Measurements from ENCODE around the gene SLC22A6. TPM values are rescaled to one million over a fixed set of nuclear protein-coding genes. Genes with fewer than 3 reads are reported as not detected.

SLC22A6 gene
- total RNA-seq, result not detected

- peaks cover 0 to 8% (median 0%) of the 10 kb centered on the region in 4 donors for H3K4me1 ChIP-seq
- no peaks in the 10 kb centered on the region for H3K36me3 ChIP-seq
- WGBS, 2 donors, result 57 to 67% methylated on average over 7 to 12 of the region's 14 CpGs
- no peak within 1 kb of the TSS for H3K4me3 ChIP-seq
- H3K27ac ChIP-seq, result no peak within 1 kb of the TSS
- H3K27me3 ChIP-seq, result no peaks in the 10 kb centered on the region
- TF ChIP-seq POLR2A (IDR thresholded peaks at IDR 0.05), result no peak
- TF ChIP-seq EP300 (IDR thresholded peaks at IDR 0.05), result no peak
- no peak for TF ChIP-seq CTCF (IDR thresholded peaks at IDR 0.05)
- no peak for DNase-seq (ENCODE audit: low spot score in 2 of 2)
- no peaks in the 10 kb centered on the region for H3K9me3 ChIP-seq
These were observed at the start of gene SLC22A6 for GRCh38 chr11:62984451-62984991. Gene SLC22A6, minus strand, starts transcription at chr11:62984967. Its CDS starts 277 bp downstream, at chr11:62984690.

- WGBS, 2 donors, result 97 to 98% methylated on average over 4 of the region's 4 CpGs
- TF ChIP-seq EP300 (IDR thresholded peaks at IDR 0.05) (no peak), POLR2A (IDR thresholded peaks at IDR 0.05) (no peak), CTCF (IDR thresholded peaks at IDR 0.05) (no peak)
These were observed 47.7 kb upstream of the SLC22A6 start for GRCh38 chr11:63032457-63032856.

GRCh38 chr11:63023841-63024648, 39.3 kb upstream of the SLC22A6 start:
- DNase-seq (ENCODE audit: low spot score in 2 of 2), result peak; percentile 92 to 99
- Histone ChIP-seq H3K36me3 (no peaks in the 10 kb centered on the region), H3K4me3 (no peak overlapping the region), H3K4me1 (peaks cover 0 to 10% (median 4%) of the 10 kb centered on the region in 4 donors), H3K9me3 (no peaks in the 10 kb centered on the region), H3K27me3 (no peaks in the 10 kb centered on the region), H3K27ac (no peak overlapping the region)
- whole genome bisulfite sequencing, 2 donors, result 9 to 10% methylated on average over 19 of the region's 19 CpGs
- TF ChIP-seq CTCF (IDR thresholded peaks at IDR 0.05) (peak; percentile 96 to 100 (median 99)), POLR2A (IDR thresholded peaks at IDR 0.05) (no peak), EP300 (IDR thresholded peaks at IDR 0.05) (no peak)

More at GRCh38 chr11:63032457-63032856, 47.7 kb upstream of the SLC22A6 start:
- Histone ChIP-seq H3K9me3 (peaks cover 0 to 6% (median 0%) of the 10 kb centered on the region in 4 donors), H3K36me3 (no peaks in the 10 kb centered on the region), H3K4me3 (no peak overlapping the region), H3K27me3 (no peaks in the 10 kb centered on the region), H3K27ac (no peak overlapping the region), H3K4me1 (no peaks in the 10 kb centered on the region)
- no peak for DNase-seq (ENCODE audit: low spot score in 2 of 2)

- 85 to 92% methylated on average over 11 of the region's 11 CpGs for WGBS, 2 donors
- H3K36me3 ChIP-seq, result no peaks in the 10 kb centered on the region
- no peaks in the 10 kb centered on the region for H3K27me3 ChIP-seq
- no peak for DNase-seq (ENCODE audit: low spot score in 2 of 2)
- H3K9me3 ChIP-seq, result no peaks in the 10 kb centered on the region
- TF ChIP-seq POLR2A (IDR thresholded peaks at IDR 0.05), result no peak
- TF ChIP-seq CTCF (IDR thresholded peaks at IDR 0.05), result no peak
- TF ChIP-seq EP300 (IDR thresholded peaks at IDR 0.05), result no peak
- no peak overlapping the region for H3K27ac ChIP-seq
- peaks cover 0 to 10% (median 4%) of the 10 kb centered on the region in 4 donors for H3K4me1 ChIP-seq
- H3K4me3 ChIP-seq, result no peak overlapping the region
These were observed 38.6 kb upstream of the SLC22A6 start for GRCh38 chr11:63023222-63023814.

- DNase-seq (ENCODE audit: low spot score in 2 of 2), result no peak
- WGBS, 2 donors, result 81 to 83% methylated on average over 6 of the region's 6 CpGs
- no peaks in the 10 kb centered on the region for H3K36me3 ChIP-seq
- H3K4me1 ChIP-seq, result peaks cover 0 to 10% (median 4%) of the 10 kb centered on the region in 4 donors
- H3K9me3 ChIP-seq, result no peaks in the 10 kb centered on the region
- no peak overlapping the region for H3K4me3 ChIP-seq
- TF ChIP-seq CTCF (IDR thresholded peaks at IDR 0.05), result no peak
- no peak for TF ChIP-seq POLR2A (IDR thresholded peaks at IDR 0.05)
- TF ChIP-seq EP300 (IDR thresholded peaks at IDR 0.05), result no peak
- H3K27ac ChIP-seq, result no peak overlapping the region
- H3K27me3 ChIP-seq, result no peaks in the 10 kb centered on the region
These were observed 37.7 kb upstream of the SLC22A6 start for GRCh38 chr11:63022441-63022840.

Data from tibial nerve (tissue), 4 donors.